GM19043 (cell line): Measurements from ENCODE around the gene RBM20.
"Not testable (repeated sequence)": the region's sequence is repeated elsewhere in the genome, so short reads cannot be mapped to it uniquely, and the experiment has no call there.

Experiments used
- ATAC-seq: cut with Tn5 transposase; IDR thresholded peaks from one replicate; pipeline ENCODE4 v1.9.1; 2021; ENCODE audit warnings: low read depth; ENCODE audit not compliant: unreplicated experiment

RBM20 gene

GRCh38 chr10:110727785-110728184 lies 83.6 kb downstream of the RBM20 start:
- ATAC-seq, result not testable (repeated sequence)

- no peak for ATAC-seq
Observed at GRCh38 chr10:110730345-110731050, 86.4 kb downstream of the RBM20 start.

- no peak for ATAC-seq
Observed at GRCh38 chr10:110733218-110733952, 89.2 kb downstream of the RBM20 start.

- ATAC-seq, result no peak
Observed at GRCh38 chr10:110735620-110736027, 91.5 kb downstream of the RBM20 start.

- no peak for ATAC-seq
Observed at GRCh38 chr10:110737886-110738634, 93.9 kb downstream of the RBM20 start.

- no peak for ATAC-seq
Observed at GRCh38 chr10:110739811-110740271, 95.7 kb downstream of the RBM20 start.

GRCh38 chr10:110742801-110743200 lies 98.7 kb downstream of the RBM20 start:
- no peak for ATAC-seq

- no peak for ATAC-seq
Observed at GRCh38 chr10:110744782-110745181, 100.6 kb downstream of the RBM20 start.

GRCh38 chr10:110746254-110746826 lies 102.2 kb downstream of the RBM20 start:
- peak; percentile 43 for ATAC-seq

GRCh38 chr10:110746969-110747608 lies 103.0 kb downstream of the RBM20 start:
- ATAC-seq, result peak; percentile 37

GRCh38 chr10:110747609-110748464 lies 103.7 kb downstream of the RBM20 start:
- ATAC-seq, result no peak

GRCh38 chr10:110748970-110749369 lies 104.8 kb downstream of the RBM20 start:
- ATAC-seq, result no peak

GRCh38 chr10:110750931-110751330 lies 106.8 kb downstream of the RBM20 start:
- no peak for ATAC-seq

GRCh38 chr10:110751850-110752249 lies 107.7 kb downstream of the RBM20 start:
- ATAC-seq, result no peak

- ATAC-seq, result no peak
Observed at GRCh38 chr10:110753462-110753861, 109.3 kb downstream of the RBM20 start.

- ATAC-seq, result no peak
Observed at GRCh38 chr10:110754375-110755105, 110.4 kb downstream of the RBM20 start.

- ATAC-seq, result no peak
Observed at GRCh38 chr10:110755781-110756180, 111.6 kb downstream of the RBM20 start.

- no peak for ATAC-seq
Observed at GRCh38 chr10:110756876-110757275, 112.7 kb downstream of the RBM20 start.

- ATAC-seq, result no peak
Observed at GRCh38 chr10:110757586-110757985, 113.5 kb downstream of the RBM20 start.
